Suprapubic skin (tissue), 3 donors: Measurements from ENCODE around the gene CAPN11.
A peak's percentile ranks its signal among the peaks of the same experiment; 100 is the strongest.

Experiments used
- POLR2AphosphoS5 ChIP-seq, 3 donors: sonication (generic); formaldehyde crosslinking; IDR thresholded peaks; one replicate each; pipeline ENCODE4 v1.6.1; 2017; ENCODE audit warnings: antibody characterized with exemption in 3 of 3
- TF ChIP-seq, protein P1 (sequence below), 2 donors: fragments of 200-600 bp in 1 of 2; fragments of 450-650 bp in 1 of 2; sonication (generic) in 1 of 2; IDR thresholded peaks; one replicate each; pipeline ENCODE4 v1.5.1; 2016 to 2019; ENCODE audit warnings: antibody characterized with exemption in 2 of 2, mild to moderate bottlenecking in 1 of 2, moderate library complexity in 1 of 2

DNA sequence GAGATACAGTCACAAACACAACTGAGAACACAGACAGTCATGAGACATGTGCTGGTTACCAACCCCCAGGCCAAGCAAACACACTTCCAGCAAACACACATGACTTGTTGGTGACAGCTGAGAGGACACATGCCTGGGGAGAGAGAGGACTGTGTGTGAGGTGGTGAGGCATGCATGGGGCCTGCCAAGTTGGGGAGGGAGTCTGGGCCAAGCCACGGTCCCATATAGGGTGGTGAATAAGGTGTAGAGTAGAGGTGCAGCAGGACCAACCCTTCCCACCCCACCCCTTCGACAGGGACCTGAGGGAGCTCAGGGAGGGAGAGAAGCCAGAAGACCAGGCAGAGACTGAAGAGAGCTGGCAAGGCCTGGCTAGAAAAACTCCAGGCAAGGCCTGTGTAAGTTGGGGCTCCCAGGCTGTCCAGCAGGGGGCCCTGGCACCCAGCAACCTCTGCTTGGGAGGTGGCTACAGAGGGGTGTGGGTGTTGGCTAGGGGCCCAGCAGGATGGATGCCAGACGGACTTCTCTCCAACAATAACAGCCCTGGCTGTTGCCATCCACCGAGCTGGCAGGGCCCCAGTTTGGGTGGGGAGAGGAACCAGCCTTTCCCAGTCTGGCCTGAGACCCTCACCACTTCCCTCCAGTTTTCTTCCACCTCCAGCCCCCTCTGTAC is 62.8 kb downstream of the CAPN11 start:
- TF ChIP-seq, protein P1, sequence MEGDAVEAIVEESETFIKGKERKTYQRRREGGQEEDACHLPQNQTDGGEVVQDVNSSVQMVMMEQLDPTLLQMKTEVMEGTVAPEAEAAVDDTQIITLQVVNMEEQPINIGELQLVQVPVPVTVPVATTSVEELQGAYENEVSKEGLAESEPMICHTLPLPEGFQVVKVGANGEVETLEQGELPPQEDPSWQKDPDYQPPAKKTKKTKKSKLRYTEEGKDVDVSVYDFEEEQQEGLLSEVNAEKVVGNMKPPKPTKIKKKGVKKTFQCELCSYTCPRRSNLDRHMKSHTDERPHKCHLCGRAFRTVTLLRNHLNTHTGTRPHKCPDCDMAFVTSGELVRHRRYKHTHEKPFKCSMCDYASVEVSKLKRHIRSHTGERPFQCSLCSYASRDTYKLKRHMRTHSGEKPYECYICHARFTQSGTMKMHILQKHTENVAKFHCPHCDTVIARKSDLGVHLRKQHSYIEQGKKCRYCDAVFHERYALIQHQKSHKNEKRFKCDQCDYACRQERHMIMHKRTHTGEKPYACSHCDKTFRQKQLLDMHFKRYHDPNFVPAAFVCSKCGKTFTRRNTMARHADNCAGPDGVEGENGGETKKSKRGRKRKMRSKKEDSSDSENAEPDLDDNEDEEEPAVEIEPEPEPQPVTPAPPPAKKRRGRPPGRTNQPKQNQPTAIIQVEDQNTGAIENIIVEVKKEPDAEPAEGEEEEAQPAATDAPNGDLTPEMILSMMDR (IDR thresholded peaks at IDR 0.05), result peak; percentile 75 to 90
- peak in 2 of 3 donors; percentile 92 for TF ChIP-seq POLR2AphosphoS5 (IDR thresholded peaks at IDR 0.05)
